HT-29 (cell line): ENCODE data around the gene SMPDL3B. TPM values are rescaled to one million over a fixed set of nuclear protein-coding genes. Genes with fewer than 3 reads are reported as not detected.
"Not testable (repeated sequence)": the region's sequence is repeated elsewhere in the genome, so short reads cannot be mapped to it uniquely, and the experiment has no call there.

Experiments
- DNase-seq: peaks from one replicate; pipeline ENCODE4 v3.0.0-alpha.2; 2015; ENCODE audit warnings: low spot score
- total RNA-seq: library from RNA; depleted of rRNA; stranded (reverse); fragments of >200 nt; shearing (Covaris generic); gene quantifications from 2 replicates; pipeline ENCODE4 v1.2.3, GENCODE V29; 2014

SMPDL3B gene
- total RNA-seq, 1 experiment from 2014 or later, result 16.2 TPM

GRCh38 chr1:27968692-27969091 lies 33.9 kb downstream of the SMPDL3B start:
- DNase-seq, result no peak

- DNase-seq, result no peak
Measured at GRCh38 chr1:27970401-27970800, 35.6 kb downstream of the SMPDL3B start.

- DNase-seq, result peak; percentile 9
Measured at GRCh38 chr1:27971674-27972073, 36.9 kb downstream of the SMPDL3B start.

GRCh38 chr1:27972141-27972540 lies 37.3 kb downstream of the SMPDL3B start:
- DNase-seq, result no peak

GRCh38 chr1:27973771-27974416 lies 39.1 kb downstream of the SMPDL3B start:
- DNase-seq, result no peak

- DNase-seq, result no peak
Measured at GRCh38 chr1:27974417-27974781, 39.6 kb downstream of the SMPDL3B start.

- peak; percentile 47 for DNase-seq
Measured at GRCh38 chr1:27979151-27979858, 44.5 kb downstream of the SMPDL3B start.

GRCh38 chr1:27979859-27980201 lies 45.0 kb downstream of the SMPDL3B start:
- no peak for DNase-seq

GRCh38 chr1:27980216-27980845 lies 45.5 kb downstream of the SMPDL3B start:
- DNase-seq, result no peak

GRCh38 chr1:27981145-27981544 lies 46.3 kb downstream of the SMPDL3B start:
- no peak for DNase-seq

- no peak for DNase-seq
Measured at GRCh38 chr1:27990920-27991537, 56.2 kb downstream of the SMPDL3B start.

GRCh38 chr1:27992276-27992675 lies 57.5 kb downstream of the SMPDL3B start:
- DNase-seq, result no peak

- DNase-seq, result no peak
Measured at GRCh38 chr1:27993241-27993640, 58.4 kb downstream of the SMPDL3B start.

GRCh38 chr1:27994060-27994459 lies 59.3 kb downstream of the SMPDL3B start:
- DNase-seq, result no peak

GRCh38 chr1:27994526-27994925 lies 59.7 kb downstream of the SMPDL3B start:
- DNase-seq, result not testable (repeated sequence)

GRCh38 chr1:27999055-27999454 lies 64.3 kb downstream of the SMPDL3B start:
- DNase-seq, result no peak

- no peak for DNase-seq
Measured at GRCh38 chr1:28002600-28002999, 67.8 kb downstream of the SMPDL3B start.

- DNase-seq, result not testable (repeated sequence)
Measured at GRCh38 chr1:28003117-28003516, 68.3 kb downstream of the SMPDL3B start.
